Hepatocyte (in vitro differentiated cells): ENCODE data around the gene TEX14. TPM values are rescaled to one million over a fixed set of nuclear protein-coding genes. Genes with fewer than 3 reads are reported as not detected.
"Not testable (repeated sequence)": the region's sequence is repeated elsewhere in the genome, so short reads cannot be mapped to it uniquely, and the experiment has no call there.

Experiments used
- DNase-seq: peaks from one replicate; pipeline ENCODE4 v3.0.0-alpha.2; 2016; ENCODE audit warnings: low spot score
- H2AFZ ChIP-seq: fragments of 200-600 bp; sonication (generic); 2 replicates; pipeline ENCODE4 v1.6.0; 2016; ENCODE audit warnings: antibody characterized with exemption, mild to moderate bottlenecking
- H3K27ac ChIP-seq: fragments of 200-600 bp; sonication (generic); 2 replicates; pipeline ENCODE4 v1.5.1; 2016; ENCODE audit warnings: mild to moderate bottlenecking
- H3K27me3 ChIP-seq: fragments of 200-600 bp; sonication (generic); 2 replicates; pipeline ENCODE4 v1.6.1; 2016
- H3K36me3 ChIP-seq: fragments of 200-600 bp; sonication (generic); replicated peaks from 2 replicates; pipeline ENCODE4 v1.5.1; 2016; ENCODE audit warnings: low read depth; ENCODE audit not compliant: insufficient read depth
- H3K4me1 ChIP-seq: fragments of 200-600 bp; sonication (generic); 2 replicates; pipeline ENCODE4 v1.5.1; 2016; ENCODE audit warnings: mild to moderate bottlenecking, moderate library complexity; ENCODE audit not compliant: insufficient read depth
- H3K4me2 ChIP-seq: fragments of 200-600 bp; sonication (generic); 2 replicates; pipeline ENCODE4 v1.6.0; 2016
- H3K4me3 ChIP-seq: fragments of 200-600 bp; sonication (generic); 2 replicates; pipeline ENCODE4 v1.5.1; 2016; ENCODE audit warnings: mild to moderate bottlenecking
- H3K79me2 ChIP-seq: fragments of 200-600 bp; sonication (generic); 2 replicates; pipeline ENCODE4 v1.6.0; 2017; ENCODE audit warnings: mild to moderate bottlenecking
- H3K9me2 ChIP-seq: fragments of 200-600 bp; sonication (generic); replicated peaks from 2 replicates; pipeline ENCODE4 v1.6.0; 2017; ENCODE audit warnings: mild to moderate bottlenecking; ENCODE audit not compliant: insufficient read depth
- H3K9me3 ChIP-seq: fragments of 200-600 bp; sonication (generic); 2 replicates; pipeline ENCODE4 v1.5.1; 2016; ENCODE audit warnings: low read depth, mild to moderate bottlenecking
- H4K20me1 ChIP-seq: fragments of 200-600 bp; sonication (generic); 2 replicates; pipeline ENCODE4 v1.6.0; 2016; ENCODE audit warnings: mild to moderate bottlenecking; ENCODE audit not compliant: insufficient read depth, poor library complexity, severe bottlenecking
- CTCF ChIP-seq: fragments of 200-600 bp; sonication (generic); IDR thresholded peaks from 2 replicates; pipeline ENCODE4 v1.5.1; 2016; ENCODE audit warnings: antibody characterized with exemption, mild to moderate bottlenecking; ENCODE audit not compliant: poor library complexity
- EZH2 ChIP-seq: fragments of 200-600 bp; sonication (generic); IDR thresholded peaks from 2 replicates; pipeline ENCODE4 v1.6.1; 2016; ENCODE audit warnings: antibody characterized with exemption, mild to moderate bottlenecking, borderline replicate concordance
- EZH2phosphoT487 ChIP-seq: fragments of 200-600 bp; sonication (generic); IDR thresholded peaks from one replicate; pipeline ENCODE4 v1.6.1; 2018; ENCODE audit warnings: antibody characterized with exemption, mild to moderate bottlenecking, low read depth, moderate library complexity; ENCODE audit not compliant: unreplicated experiment, severe bottlenecking
- WGBS: methylation state at CpG from one replicate; pipeline ENCODE4 v1.1.6; 2016; ENCODE audit warnings: low lambda C conversion rate; ENCODE audit errors: missing lambda C conversion rate; 5-methylcytosine and 5-hydroxymethylcytosine counted together
- polyA plus RNA-seq: library from polyadenylated mRNA; unstranded; fragments of >200 nt; fragmentation: Nextera tagmentation; extraction: Ambion mirVana; gene quantifications from 2 replicates; pipeline ENCODE4 v1.2.1, GENCODE V29; 2016
- total RNA-seq: library from RNA; depleted of rRNA; stranded (reverse); fragments of >200 nt; gene quantifications from 2 replicates; pipeline ENCODE4 v1.2.3, GENCODE V29; 2014

Gene TEX14
- total and polyA plus RNA-seq, 2 experiments from 2014 or later, result 0.07 TPM; not detected in 1

GRCh38 chr17:58560511-58560910 is 131.3 kb downstream of the TEX14 start:
- no peak for DNase-seq
- Histone ChIP-seq H3K27ac (no peak overlapping the region), H3K79me2 (no peaks in the 10 kb centered on the region), H3K36me3 (no peaks in the 10 kb centered on the region), H4K20me1 (no peaks in the 10 kb centered on the region), H3K4me1 (no peaks in the 10 kb centered on the region), H3K4me2 (no peak overlapping the region), H2AFZ (no peak overlapping the region), H3K27me3 (peaks cover 3% of the 10 kb centered on the region), H3K9me2 (no peaks in the 10 kb centered on the region), H3K9me3 (no peaks in the 10 kb centered on the region), H3K4me3 (no peak overlapping the region)
- 86% methylated on average over 1 of the region's 1 CpG for WGBS
- TF ChIP-seq EZH2phosphoT487 (no peak), EZH2 (no peak), CTCF (no peak)

GRCh38 chr17:58557981-58558380 is 133.9 kb downstream of the TEX14 start:
- no peaks in the 10 kb centered on the region for H3K27me3 ChIP-seq
- no peak overlapping the region for H3K4me3 ChIP-seq
- H3K79me2 ChIP-seq, result no peaks in the 10 kb centered on the region
- TF ChIP-seq EZH2phosphoT487 (no peak), CTCF (no peak), EZH2 (no peak)
- no peak for DNase-seq
- H3K27ac ChIP-seq, result no peak overlapping the region
- no peaks in the 10 kb centered on the region for H3K9me2 ChIP-seq
- no peak overlapping the region for H3K4me2 ChIP-seq
- no peaks in the 10 kb centered on the region for H4K20me1 ChIP-seq
- H3K4me1 ChIP-seq, result no peaks in the 10 kb centered on the region
- no peaks in the 10 kb centered on the region for H3K36me3 ChIP-seq
- no peaks in the 10 kb centered on the region for H3K9me3 ChIP-seq
- 84% methylated on average over 3 of the region's 3 CpGs for WGBS
- no peak overlapping the region for H2AFZ ChIP-seq

- Histone ChIP-seq H3K9me3 (no peaks in the 10 kb centered on the region), H4K20me1 (no peaks in the 10 kb centered on the region), H3K4me1 (no peaks in the 10 kb centered on the region), H3K79me2 (no peaks in the 10 kb centered on the region), H2AFZ (no peak overlapping the region), H3K27me3 (no peaks in the 10 kb centered on the region), H3K36me3 (no peaks in the 10 kb centered on the region), H3K4me2 (no peak overlapping the region), H3K27ac (no peak overlapping the region), H3K4me3 (no peak overlapping the region), H3K9me2 (no peaks in the 10 kb centered on the region)
- no peak for DNase-seq
- 79% methylated on average over 5 of the region's 5 CpGs for WGBS
- no peak for TF ChIP-seq EZH2
Measured at GRCh38 chr17:58556833-58557250, 135.0 kb downstream of the TEX14 start.

DNA sequence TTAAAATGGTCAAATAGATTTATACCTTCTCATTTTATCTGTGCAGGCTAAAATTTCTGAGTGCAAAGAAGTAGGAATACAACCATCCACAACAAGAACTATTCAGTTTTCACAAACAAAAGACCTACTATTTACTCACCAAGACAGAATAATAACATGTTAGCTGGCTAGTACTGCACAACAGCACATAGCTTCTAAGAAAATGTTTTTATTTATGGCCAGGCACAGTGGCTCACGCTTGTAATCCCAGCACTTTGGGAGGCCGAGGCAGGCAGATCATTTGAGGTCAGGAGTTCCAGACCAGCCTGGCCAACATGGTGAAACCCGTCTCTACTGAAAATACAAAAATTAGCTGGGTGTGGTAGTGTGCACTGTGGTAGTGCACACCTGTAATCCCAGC is 136.7 kb downstream of the TEX14 start:
- 80% methylated on average over 3 of the region's 3 CpGs for WGBS
- not testable (repeated sequence) for H3K27ac ChIP-seq, H4K20me1 ChIP-seq, H3K4me2 ChIP-seq, H2AFZ ChIP-seq, DNase-seq, H3K36me3 ChIP-seq, H3K9me3 ChIP-seq, H3K27me3 ChIP-seq, H3K4me3 ChIP-seq, H3K79me2 ChIP-seq, H3K9me2 ChIP-seq, H3K4me1 ChIP-seq

- no peak overlapping the region for H3K4me3 ChIP-seq
- H3K9me3 ChIP-seq, result no peaks in the 10 kb centered on the region
- peaks cover 7% of the 10 kb centered on the region for H3K27me3 ChIP-seq
- no peaks in the 10 kb centered on the region for H3K9me2 ChIP-seq
- no peaks in the 10 kb centered on the region for H3K36me3 ChIP-seq
- H3K79me2 ChIP-seq, result no peaks in the 10 kb centered on the region
- no peak overlapping the region for H3K4me2 ChIP-seq
- H3K27ac ChIP-seq, result no peak overlapping the region
- H3K4me1 ChIP-seq, result no peaks in the 10 kb centered on the region
- WGBS, result 84% methylated on average over 2 of the region's 2 CpGs
- no peaks in the 10 kb centered on the region for H4K20me1 ChIP-seq
- TF ChIP-seq CTCF (no peak), EZH2 (no peak), EZH2phosphoT487 (no peak)
- no peak overlapping the region for H2AFZ ChIP-seq
- DNase-seq, result no peak
Measured at GRCh38 chr17:58541249-58541648, 150.6 kb downstream of the TEX14 start.
